Peyer's patch (tissue), 4 donors: Measurements from ENCODE around the gene SCFD2.

Experiments
- CTCF ChIP-seq, 6 experiments: fragments of 450-650 bp in 4 of 6; fragments of 200-600 bp in 2 of 6; sonication (generic) in 1 of 6; IDR thresholded peaks; one replicate each; pipeline ENCODE4 v1.5.1; 2017 to 2019; ENCODE audit warnings: antibody characterized with exemption in 6 of 6, mild to moderate bottlenecking in 3 of 6, moderate library complexity in 1 of 6
- POLR2A ChIP-seq, 2 donors: fragments of 450-650 bp; IDR thresholded peaks; one replicate each; pipeline ENCODE4 v1.5.1; 2017; ENCODE audit warnings: antibody characterized with exemption in 2 of 2, mild to moderate bottlenecking in 2 of 2, moderate library complexity in 2 of 2

GRCh38 chr4:53322696-53323095, 43.2 kb downstream of the SCFD2 start:
- TF ChIP-seq CTCF (IDR thresholded peaks at IDR 0.05): no peak
- no peak for TF ChIP-seq POLR2A (IDR thresholded peaks at IDR 0.05)
